Uterus (tissue), 2 donors: Measurements from ENCODE around the gene KIRREL3.

Experiments
- POLR2A ChIP-seq, 2 donors: fragments of 450-650 bp; IDR thresholded peaks; one replicate each; pipeline ENCODE4 v1.6.1; 2016; ENCODE audit warnings: antibody characterized with exemption in 2 of 2, mild to moderate bottlenecking in 1 of 2, moderate library complexity in 1 of 2
- TF ChIP-seq, protein P1 (sequence below), 4 experiments: fragments of 200-600 bp in 2 of 4; fragments of 450-650 bp in 2 of 4; sonication (generic) in 2 of 4; IDR thresholded peaks; one replicate each; pipeline ENCODE4 v1.5.1; 2016 to 2019; ENCODE audit warnings: antibody characterized with exemption in 4 of 4, mild to moderate bottlenecking in 2 of 4, moderate library complexity in 1 of 4

- TF ChIP-seq, protein P1, sequence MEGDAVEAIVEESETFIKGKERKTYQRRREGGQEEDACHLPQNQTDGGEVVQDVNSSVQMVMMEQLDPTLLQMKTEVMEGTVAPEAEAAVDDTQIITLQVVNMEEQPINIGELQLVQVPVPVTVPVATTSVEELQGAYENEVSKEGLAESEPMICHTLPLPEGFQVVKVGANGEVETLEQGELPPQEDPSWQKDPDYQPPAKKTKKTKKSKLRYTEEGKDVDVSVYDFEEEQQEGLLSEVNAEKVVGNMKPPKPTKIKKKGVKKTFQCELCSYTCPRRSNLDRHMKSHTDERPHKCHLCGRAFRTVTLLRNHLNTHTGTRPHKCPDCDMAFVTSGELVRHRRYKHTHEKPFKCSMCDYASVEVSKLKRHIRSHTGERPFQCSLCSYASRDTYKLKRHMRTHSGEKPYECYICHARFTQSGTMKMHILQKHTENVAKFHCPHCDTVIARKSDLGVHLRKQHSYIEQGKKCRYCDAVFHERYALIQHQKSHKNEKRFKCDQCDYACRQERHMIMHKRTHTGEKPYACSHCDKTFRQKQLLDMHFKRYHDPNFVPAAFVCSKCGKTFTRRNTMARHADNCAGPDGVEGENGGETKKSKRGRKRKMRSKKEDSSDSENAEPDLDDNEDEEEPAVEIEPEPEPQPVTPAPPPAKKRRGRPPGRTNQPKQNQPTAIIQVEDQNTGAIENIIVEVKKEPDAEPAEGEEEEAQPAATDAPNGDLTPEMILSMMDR (IDR thresholded peaks at IDR 0.05), result no peak
- no peak for TF ChIP-seq POLR2A (IDR thresholded peaks at IDR 0.05)
Measured at GRCh38 chr11:126707498-126707897, 293.1 kb downstream of the KIRREL3 start.
